Panc1 (cell line): Measurements from ENCODE around the gene VAMP5. TPM values are rescaled to one million over a fixed set of nuclear protein-coding genes. Genes with fewer than 3 reads are reported as not detected.

ENCODE experiments used
- ATAC-seq: fragments of 200-7000 bp; cut with Tn5 transposase; 2 replicates; pipeline ENCODE4 v1.9.1; 2020; ENCODE audit warnings: mild to moderate bottlenecking, moderate library complexity
- BruUV-seq: library from RNA; stranded (reverse); fragments of 400-500 nt; replicated peaks from 2 replicates; lab custom pipeline; 2021; lab: Mats Ljungman, UMichigan
- CTCF ChIA-PET: fragments of 300-600 bp; sonication (Branson Sonifier 250); formaldehyde crosslinking; loops from one replicate; lab custom pipeline; 2022; ENCODE audit warnings: antibody characterized with exemption; lab: Charles Lee
- POLR2A ChIA-PET: fragments of 300-600 bp; sonication (Branson Sonifier 250); formaldehyde crosslinking; loops from one replicate; lab custom pipeline; 2022; ENCODE audit warnings: antibody characterized with exemption; lab: Charles Lee
- DNase-seq: peaks from one replicate; pipeline ENCODE4 v3.0.0-alpha.2; 2010; ENCODE audit warnings: low read depth, low spot score
- H3K27ac ChIP-seq: 2 replicates; pipeline ENCODE4 v1.5.1; 2011; ENCODE audit warnings: mild to moderate bottlenecking, low read length, inconsistent platforms
- H3K27me3 ChIP-seq: fragments of 200-500 bp; sonication (Bioruptor generic); 2 replicates; pipeline ENCODE4 v1.6.0; 2014; ENCODE audit warnings: low read length, inconsistent platforms; ENCODE audit not compliant: control insufficient read depth, insufficient read depth
- H3K36me3 ChIP-seq: fragments of 200-500 bp; sonication (Bioruptor generic); 2 replicates; pipeline ENCODE4 v1.5.1; 2014; ENCODE audit warnings: inconsistent platforms, mild to moderate bottlenecking, low read length, moderate library complexity; ENCODE audit not compliant: control insufficient read depth, insufficient read depth
- H3K4me1 ChIP-seq: 2 replicates; pipeline ENCODE4 v1.5.1; 2011; ENCODE audit warnings: inconsistent platforms, mild to moderate bottlenecking, low read length, moderate library complexity; ENCODE audit not compliant: control insufficient read depth, insufficient read depth
- H3K4me3 ChIP-seq, 2 experiments: 2 replicates each; pipeline ENCODE4 v1.5.1; 2011 to 2012; ENCODE audit warnings: low read depth in 2 of 2, low read length in 2 of 2, mild to moderate bottlenecking in 2 of 2, inconsistent platforms in 1 of 2, moderate library complexity in 1 of 2
- H3K9me3 ChIP-seq: fragments of 200-500 bp; sonication (Bioruptor generic); 2 replicates; pipeline ENCODE4 v1.5.1; 2014; ENCODE audit warnings: low read depth, mild to moderate bottlenecking, inconsistent platforms, low read length, moderate library complexity; ENCODE audit not compliant: control insufficient read depth, insufficient read depth
- CTCF ChIP-seq: fragments of 450-650 bp; IDR thresholded peaks from 2 replicates; pipeline ENCODE4 v1.5.1; 2017; ENCODE audit warnings: mild to moderate bottlenecking
- POLR2AphosphoS5 ChIP-seq: IDR thresholded peaks from 2 replicates; pipeline ENCODE4 v1.6.1; 2012; ENCODE audit warnings: mild to moderate bottlenecking, low read depth, low read length, moderate library complexity
- REST ChIP-seq, 2 experiments: IDR thresholded peaks; 2 replicates each; pipeline ENCODE4 v1.6.1; 2011 to 2012; ENCODE audit warnings: low read depth in 2 of 2, control low read depth in 1 of 2, low read length in 1 of 2, mild to moderate bottlenecking in 1 of 2, moderate library complexity in 1 of 2; ENCODE audit not compliant: insufficient read depth in 1 of 2
- SIN3A ChIP-seq: IDR thresholded peaks from 2 replicates; pipeline ENCODE4 v1.6.1; 2012; ENCODE audit warnings: low read depth, mild to moderate bottlenecking, low read length, moderate library complexity, borderline replicate concordance; ENCODE audit not compliant: insufficient read depth
- TCF7L2 ChIP-seq: IDR thresholded peaks from 2 replicates; pipeline ENCODE4 v1.6.1; 2011; ENCODE audit warnings: mild to moderate bottlenecking, low read depth, low read length, inconsistent platforms
- in situ Hi-C: cut with HindIII; loops from 2 replicates; pipeline ENCODE4 v1.10.0; 2016; ENCODE audit warnings: low sequenced_read_pairs, low pct_unique_long_range_greater_than_20kb
- intact Hi-C: fragments of 100-400 bp; cut with micrococcal nuclease; formaldehyde crosslinking; loops from one replicate; pipeline ENCODE4 v1.10.0; 2022; ENCODE audit not compliant: unreplicated experiment
- total RNA-seq: library from RNA; stranded (reverse); gene quantifications from one replicate; pipeline ENCODE4 v1.2.1, GENCODE V29; 2021; ENCODE audit not compliant: unreplicated experiment

VAMP5 gene
- total RNA-seq, 1 experiment from 2014 or later = 21.3 TPM

GRCh38 chr2:85588236-85588635, 4.0 kb downstream of the VAMP5 start:
- Histone ChIP-seq H3K27me3 (no peaks in the 10 kb centered on the region), H3K4me1 (peaks cover 22% of the 10 kb centered on the region), H3K9me3 (no peaks in the 10 kb centered on the region), H3K4me3 (no peak overlapping the region), H3K27ac (no peak overlapping the region), H3K36me3 (no peaks in the 10 kb centered on the region)
- DNase-seq (no peak), ATAC-seq (no peak)
- ChIA-PET POLR2A (interaction anchor here (0.6 kb wide), 1 partner anchor 21 kb away, joined by 3 read pairs; no protein-coding TSS in a partner anchor), CTCF (no interaction called here)
- in situ Hi-C loops = no loop called here
- no peak for TF ChIP-seq POLR2AphosphoS5
- no peak for TF ChIP-seq REST (IDR thresholded peaks at IDR 0.05; ENCODE audit: insufficient read depth in 1 of 2, low read depth in 2 of 2, low read length in 1 of 2)
- intact Hi-C loops = no loop called here
- BruUV-seq = no TSS peak

- in situ Hi-C loops (no loop called here), intact Hi-C loops (no loop called here)
- H3K36me3 ChIP-seq = no peaks in the 10 kb centered on the region
- no peaks in the 10 kb centered on the region for H3K27me3 ChIP-seq
- H3K27ac ChIP-seq = no peak overlapping the region
- H3K4me3 ChIP-seq = no peak overlapping the region
- ATAC-seq = no peak
- no peaks in the 10 kb centered on the region for H3K9me3 ChIP-seq
- DNase-seq = no peak
- peaks cover 21% of the 10 kb centered on the region for H3K4me1 ChIP-seq
- ChIA-PET CTCF (no interaction called here), POLR2A (interaction anchor here (0.6 kb wide), 1 partner anchor 21 kb away, joined by 3 read pairs; no protein-coding TSS in a partner anchor)
- BruUV-seq = no TSS peak
- TF ChIP-seq REST (IDR thresholded peaks at IDR 0.05; ENCODE audit: insufficient read depth in 1 of 2, low read depth in 2 of 2, low read length in 1 of 2) (no peak), TCF7L2 (no peak), POLR2AphosphoS5 (no peak)
Measured at GRCh38 chr2:85588645-85589044, 4.4 kb downstream of the VAMP5 start.

GRCh38 chr2:85589181-85589580, 5.0 kb downstream of the VAMP5 start:
- Histone ChIP-seq H3K4me3 (no peak overlapping the region), H3K4me1 (peaks cover 17% of the 10 kb centered on the region), H3K27ac (no peak overlapping the region), H3K27me3 (no peaks in the 10 kb centered on the region), H3K36me3 (no peaks in the 10 kb centered on the region), H3K9me3 (no peaks in the 10 kb centered on the region)
- ChIA-PET POLR2A (no interaction called here), CTCF (no interaction called here)
- TF ChIP-seq CTCF = no peak
- no peak for TF ChIP-seq SIN3A
- TF ChIP-seq POLR2AphosphoS5 = no peak
- TF ChIP-seq TCF7L2 = no peak
- TF ChIP-seq REST (IDR thresholded peaks at IDR 0.05; ENCODE audit: insufficient read depth in 1 of 2, low read depth in 2 of 2, low read length in 1 of 2) = no peak
- intact Hi-C loops = no loop called here
- in situ Hi-C loops = no loop called here
- DNase-seq (no peak), ATAC-seq (no peak)
- BruUV-seq = no TSS peak
